SH-SY5Y (cell line): ENCODE measurements around the gene MLF2.

Source experiments
- GATA2 ChIP-seq: IDR thresholded peaks from 2 replicates; pipeline ENCODE4 v1.6.1; 2011; ENCODE audit warnings: mild to moderate bottlenecking, low read depth, low read length
- GATA3 ChIP-seq: IDR thresholded peaks from 2 replicates; pipeline ENCODE4 v1.6.1; 2011; ENCODE audit warnings: low read depth, mild to moderate bottlenecking, low read length, moderate library complexity

GRCh38 chr12:6763380-6763779, 10.4 kb upstream of the MLF2 start:
- TF ChIP-seq GATA3 (no peak), GATA2 (no peak)
